NCI-H774 (cell line): ENCODE measurements around the gene KDM4C.
"Not testable (repeated sequence)": the region's sequence is repeated elsewhere in the genome, so short reads cannot be mapped to it uniquely, and the experiment has no call there.

ENCODE experiments used
- DNase-seq: peaks from one replicate; lab custom pipeline; 2025; lab: John Stamatoyannopoulos, UW

The KDM4C gene

DNA sequence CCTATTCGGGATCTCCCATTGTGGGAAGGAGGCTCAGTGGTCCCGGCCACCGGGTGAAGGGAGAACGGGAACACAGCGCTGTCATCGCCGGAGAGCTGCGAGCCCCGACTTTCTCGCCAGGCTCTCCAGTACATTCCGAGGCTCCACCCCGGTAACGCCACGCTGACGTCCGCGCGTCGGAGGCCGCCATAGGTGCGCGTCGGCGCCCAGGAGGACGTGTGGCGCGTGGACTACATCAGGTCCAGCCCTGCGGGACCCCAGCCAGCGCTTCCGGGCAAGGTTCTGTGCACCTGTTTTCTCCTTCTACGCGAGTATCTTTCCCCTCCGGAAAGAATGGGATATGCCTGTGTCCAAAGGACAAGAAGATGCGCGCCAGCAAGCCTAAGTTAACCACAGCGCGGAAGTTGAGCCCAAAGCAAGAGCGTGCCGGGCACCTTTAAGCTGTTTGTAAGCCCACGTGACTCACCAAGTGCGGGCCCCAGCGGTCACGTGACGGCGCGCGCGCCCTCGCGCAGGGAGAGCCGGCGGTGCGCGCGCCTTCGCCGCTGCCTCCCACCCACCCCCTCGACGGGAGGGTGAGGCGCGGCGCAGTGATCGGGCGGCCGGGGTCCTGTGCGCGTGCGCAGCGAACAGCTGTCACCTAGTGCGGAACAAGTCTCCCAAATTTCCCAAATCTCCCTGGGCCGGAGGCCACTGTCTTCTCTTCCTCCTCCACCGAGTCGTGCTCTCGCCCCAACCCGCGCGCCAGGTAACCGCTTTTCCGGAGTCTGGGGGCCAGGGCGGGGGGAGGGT is at the start of gene KDM4C:
Gene KDM4C, plus strand, starts transcription at position 518 of the 792 bp plus-strand sequence. CDS start 35,016 bp downstream, outside the sequence.
- DNase-seq: peak; percentile 98

DNA sequence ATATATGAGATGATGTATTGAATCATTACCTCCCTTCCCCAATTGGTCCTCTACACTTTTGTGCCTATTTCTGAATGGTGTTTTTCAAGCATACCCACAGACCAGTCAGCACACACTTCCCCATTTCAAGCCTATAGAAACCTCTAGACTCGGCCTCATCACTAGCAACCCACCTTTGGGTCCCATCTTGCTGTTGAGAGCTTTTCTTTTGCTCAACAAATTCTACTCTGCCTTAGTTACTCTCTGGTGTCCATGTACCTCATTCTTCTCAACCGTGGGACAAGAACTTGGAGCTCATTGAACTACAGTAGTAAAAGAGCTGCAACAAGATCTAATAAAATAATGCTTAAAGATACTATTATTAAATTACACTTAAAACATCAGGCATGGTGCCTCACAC is 49.0 kb upstream of the KDM4C start:
- no peak for DNase-seq

DNA sequence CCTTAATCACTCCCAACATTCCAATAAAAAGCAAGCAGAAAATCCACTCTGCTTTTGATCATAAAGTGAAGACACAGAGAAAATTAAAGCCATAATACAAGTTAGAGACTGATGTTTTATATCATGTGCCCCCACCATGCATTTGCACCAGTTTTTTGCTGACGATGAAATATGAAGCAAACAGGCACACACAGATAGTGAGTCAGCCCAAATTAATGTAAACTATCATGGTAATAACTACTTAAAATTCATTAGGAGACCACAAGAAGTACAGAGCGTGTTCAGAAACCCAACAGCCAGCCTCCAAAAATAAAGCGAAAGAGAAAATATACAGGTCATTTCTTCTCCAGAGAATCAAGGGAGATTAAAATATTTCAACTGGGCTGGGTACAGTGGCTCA is 46.4 kb upstream of the KDM4C start:
- DNase-seq: no peak

DNA sequence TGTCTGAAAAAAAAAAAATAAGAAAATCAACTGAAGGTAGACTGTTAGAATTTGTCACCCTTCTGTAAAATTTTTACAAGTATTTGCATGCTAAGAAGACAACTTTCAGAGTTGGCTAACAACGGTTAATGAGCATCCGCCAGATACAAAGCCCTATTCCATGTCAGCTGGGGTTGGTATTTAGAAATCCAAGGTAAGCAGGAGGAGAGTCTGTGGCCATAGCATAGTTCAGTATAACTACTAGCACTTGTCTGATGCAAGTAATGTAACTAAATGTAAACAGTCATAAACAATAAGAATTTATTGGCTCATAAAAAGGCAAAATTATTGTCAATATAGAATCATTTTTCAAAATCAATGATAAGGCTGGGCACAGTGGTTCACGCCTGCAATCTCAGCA is 45.7 kb upstream of the KDM4C start:
- DNase-seq: no peak

DNA sequence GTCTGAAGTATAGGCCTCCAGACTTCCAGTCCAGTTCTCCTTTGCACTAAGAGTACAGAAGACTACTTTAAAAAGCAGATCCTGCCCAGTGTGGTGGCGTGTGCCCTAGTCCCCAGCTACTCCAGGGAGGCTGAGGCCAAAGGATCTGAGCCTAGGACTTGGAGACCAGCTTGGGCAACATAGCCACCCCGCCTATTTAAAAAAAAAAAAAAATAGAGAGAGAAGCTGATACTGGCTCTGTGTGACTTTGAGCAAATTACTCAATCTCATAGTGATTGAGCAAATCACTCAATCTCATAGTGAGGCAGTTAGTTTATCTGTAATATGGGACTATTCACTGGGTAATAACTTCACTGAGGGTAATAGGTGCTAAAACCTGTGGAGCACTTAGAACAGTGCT is 43.6 kb upstream of the KDM4C start:
- no peak for DNase-seq

DNA sequence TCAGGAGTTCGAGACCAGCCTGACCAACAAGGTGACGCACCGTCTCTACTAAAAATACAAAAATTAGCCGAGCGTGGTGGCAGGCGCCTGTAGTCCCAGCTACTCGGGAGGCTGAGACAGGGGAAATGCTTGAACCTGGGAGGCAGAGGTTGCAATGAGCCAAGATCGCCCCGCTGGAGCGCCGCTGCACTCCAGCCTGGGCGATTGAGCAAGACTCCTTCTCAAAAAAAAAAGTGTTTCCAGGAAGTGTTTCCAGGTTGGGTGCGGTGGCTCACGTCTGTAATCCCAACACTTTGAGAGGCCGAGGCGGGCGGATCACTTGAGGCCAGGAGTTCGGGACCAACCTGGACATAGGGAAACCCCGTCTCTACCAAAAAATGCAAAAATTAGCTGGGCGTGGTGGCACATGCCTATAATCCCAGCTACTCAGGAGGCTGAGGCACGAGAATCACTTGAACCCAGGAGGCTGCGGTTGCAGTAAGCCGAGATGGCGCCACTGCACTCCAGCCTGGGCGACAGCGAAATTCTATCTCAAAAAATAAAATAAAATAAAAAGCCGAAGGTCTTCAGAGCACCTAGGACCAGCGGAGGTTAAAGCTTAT is 42.5 kb upstream of the KDM4C start:
- DNase-seq: not testable (repeated sequence)

DNA sequence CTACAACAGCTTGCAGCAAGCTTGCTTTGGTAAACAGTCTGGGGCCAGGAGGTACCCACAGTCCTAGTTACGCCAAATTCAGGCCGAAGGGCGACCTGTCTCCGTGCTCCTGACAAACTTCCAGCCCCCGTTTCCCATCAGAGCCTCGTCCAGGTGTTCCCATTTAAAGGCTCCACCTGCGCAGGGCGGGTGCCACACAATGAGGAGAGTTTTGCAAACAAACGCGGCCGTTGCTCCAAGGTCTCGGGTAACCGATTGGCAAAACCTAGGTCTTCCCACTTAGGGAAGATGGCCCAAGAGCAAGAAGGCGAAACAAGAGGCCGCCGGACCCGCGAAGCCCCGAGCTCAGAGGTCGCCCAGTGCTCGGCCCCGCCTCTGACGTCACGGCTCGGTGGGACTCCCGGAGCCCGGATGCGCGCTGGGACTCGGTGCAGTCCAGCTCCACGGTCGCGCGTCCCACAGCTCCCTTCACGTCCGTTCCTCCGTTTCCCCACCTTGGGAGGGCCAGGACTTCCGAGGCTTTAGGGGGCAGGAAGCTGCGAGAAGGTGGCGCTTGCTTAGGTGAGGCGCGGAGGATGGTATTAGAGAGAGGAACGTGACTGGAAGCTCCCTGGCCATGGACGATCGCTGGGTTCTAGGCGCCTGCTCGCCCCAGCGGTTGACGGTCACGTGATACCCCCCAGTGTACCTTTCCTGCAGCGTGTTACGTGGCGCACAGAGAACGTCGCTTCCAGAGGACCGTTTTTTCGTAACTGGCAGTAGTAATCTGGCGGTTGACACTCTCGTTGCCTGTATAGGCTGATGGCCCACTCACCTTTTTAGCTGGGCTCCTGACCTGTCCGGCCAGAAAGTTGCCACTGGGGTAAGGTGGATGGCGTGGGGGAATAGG is 41.8 kb upstream of the KDM4C start:
- DNase-seq: peak; percentile 81

DNA sequence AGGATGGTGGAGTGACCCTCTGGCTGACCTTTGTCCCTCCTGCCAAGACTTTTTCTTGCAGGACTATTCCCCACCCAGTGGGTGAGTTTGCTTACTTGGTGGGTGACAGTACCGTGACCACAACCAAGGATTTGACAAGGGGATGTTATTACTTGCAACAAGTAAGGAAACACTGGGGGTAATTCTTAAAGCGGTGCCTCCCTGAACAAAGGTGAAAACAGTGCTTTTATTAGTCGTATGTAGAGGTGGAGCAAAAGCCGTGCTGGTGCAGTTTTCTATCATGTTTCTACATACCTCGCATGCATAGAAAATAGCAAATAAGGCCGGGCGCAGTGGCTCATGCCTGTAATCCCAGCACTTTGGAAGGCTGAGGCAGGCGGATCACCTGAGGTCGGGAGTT is 41.0 kb upstream of the KDM4C start:
- DNase-seq: no peak

DNA sequence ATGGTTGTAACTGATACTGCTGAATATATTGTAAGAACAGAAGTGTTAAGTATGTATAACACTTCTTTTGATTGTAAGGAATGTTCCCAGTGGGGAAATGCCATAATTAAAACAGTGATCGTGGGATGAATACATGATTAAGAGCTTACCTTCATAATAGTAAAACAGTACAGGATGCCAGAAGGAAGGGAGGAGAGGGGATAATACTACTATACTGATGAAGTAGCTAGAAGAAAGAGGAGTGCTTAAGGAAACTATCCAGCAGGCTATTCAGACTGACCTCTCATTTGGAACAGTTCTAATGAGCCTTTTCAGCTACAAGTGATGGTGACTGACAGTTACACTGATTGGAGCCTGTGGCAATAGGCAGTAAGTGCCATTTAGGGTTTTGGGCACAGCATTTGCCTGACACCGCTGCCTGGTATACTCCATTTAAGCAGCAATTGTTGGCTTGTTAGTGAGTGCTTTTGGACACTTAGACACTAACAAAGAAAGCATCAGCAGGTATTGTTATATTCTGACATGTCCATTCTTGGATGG is 33.8 kb upstream of the KDM4C start:
- no peak for DNase-seq

DNA sequence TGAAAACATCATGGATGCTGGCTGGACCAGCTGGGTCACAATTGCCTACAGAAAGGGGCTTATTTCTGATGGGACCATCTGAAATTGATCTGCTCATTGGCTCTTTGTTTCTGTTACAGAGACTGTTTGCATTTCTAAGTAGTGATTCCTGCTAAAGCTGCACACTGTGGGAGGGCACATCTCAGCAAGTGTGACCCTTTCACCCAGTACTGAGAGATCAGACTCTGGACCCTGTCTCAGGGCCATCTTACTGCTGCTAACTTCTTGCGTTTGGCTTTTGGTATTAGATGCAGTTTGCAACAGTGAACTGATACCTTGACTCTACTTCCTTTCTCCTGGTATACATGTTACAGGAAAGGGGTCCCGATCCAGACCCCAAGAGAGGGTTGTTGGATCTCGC is 24.5 kb upstream of the KDM4C start:
- no peak for DNase-seq

DNA sequence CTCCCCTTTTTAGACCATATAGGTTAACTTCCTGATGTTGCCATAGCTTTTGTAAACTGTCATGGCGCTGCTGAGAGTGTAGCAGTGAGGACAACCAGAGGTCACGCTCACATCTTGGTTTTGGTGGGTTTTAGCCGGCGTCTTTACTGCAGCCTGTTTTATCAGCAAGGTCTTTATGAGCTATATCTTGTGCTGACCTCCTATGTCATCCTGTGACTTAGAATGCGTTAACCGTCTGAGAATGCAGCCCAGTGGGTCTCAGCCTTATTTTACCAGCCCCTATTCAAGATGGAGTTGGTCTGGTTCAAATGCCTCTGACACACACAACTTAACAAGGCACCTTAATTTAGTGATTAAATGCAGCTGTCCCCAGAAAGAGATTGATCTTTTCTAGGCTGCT is 23.9 kb upstream of the KDM4C start:
- DNase-seq: no peak

DNA sequence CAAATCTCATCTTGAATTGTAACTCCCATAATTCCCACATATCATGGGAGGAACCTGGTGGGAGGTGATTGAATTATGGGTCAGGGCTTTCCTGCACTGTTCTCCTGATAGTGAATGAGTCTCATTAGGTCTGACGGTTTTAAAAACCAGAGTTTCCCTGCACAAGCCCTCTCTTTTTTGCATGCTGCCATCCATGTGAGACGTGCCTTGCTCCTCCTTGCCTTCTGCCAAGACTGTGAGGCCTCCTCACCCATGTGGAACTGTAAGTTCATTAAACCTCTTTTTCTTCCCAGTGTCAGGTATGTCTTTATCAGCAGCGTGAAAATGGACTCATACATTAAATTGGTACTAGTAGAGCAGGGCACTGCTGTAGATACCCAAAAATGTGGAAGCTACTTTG is 22.4 kb upstream of the KDM4C start:
- no peak for DNase-seq

DNA sequence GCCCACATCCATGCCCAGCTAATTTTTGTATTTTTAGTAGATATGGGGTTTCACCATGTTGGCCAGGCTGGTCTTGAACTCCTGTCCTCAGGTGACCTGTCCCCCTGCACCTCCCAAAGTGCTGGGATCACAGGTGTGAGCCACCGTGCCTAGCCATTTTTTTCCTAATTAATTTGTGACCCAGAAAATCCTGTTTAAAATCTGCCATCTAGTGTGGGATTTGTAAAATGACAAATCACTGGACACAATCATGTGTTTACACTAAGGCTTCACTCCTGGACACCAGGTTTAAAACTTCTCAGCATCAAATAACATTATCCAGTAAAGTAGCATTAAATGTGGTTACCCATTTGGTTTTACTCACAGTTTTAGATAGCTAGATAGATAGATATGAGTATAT is 18.6 kb upstream of the KDM4C start:
- DNase-seq: no peak

DNA sequence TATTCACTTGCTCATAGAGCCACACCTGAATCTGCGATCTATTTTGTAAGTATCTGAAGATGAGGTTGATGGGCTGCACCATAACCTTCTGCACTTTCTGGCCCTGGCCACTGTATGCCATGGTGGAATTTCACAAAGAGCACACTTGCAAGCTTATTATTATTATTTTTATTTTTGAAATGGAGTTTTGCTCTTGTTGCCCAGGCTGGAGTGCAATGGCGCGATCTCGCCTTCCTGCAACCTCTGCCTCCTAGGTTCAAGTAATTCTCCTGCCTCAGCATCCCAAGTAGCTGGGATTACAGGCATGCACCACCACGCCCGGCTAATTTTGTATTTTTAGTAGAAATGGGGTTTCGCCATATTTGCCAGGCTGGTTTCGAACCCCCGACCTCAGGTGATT is 8.9 kb upstream of the KDM4C start:
- DNase-seq: not testable (repeated sequence)

DNA sequence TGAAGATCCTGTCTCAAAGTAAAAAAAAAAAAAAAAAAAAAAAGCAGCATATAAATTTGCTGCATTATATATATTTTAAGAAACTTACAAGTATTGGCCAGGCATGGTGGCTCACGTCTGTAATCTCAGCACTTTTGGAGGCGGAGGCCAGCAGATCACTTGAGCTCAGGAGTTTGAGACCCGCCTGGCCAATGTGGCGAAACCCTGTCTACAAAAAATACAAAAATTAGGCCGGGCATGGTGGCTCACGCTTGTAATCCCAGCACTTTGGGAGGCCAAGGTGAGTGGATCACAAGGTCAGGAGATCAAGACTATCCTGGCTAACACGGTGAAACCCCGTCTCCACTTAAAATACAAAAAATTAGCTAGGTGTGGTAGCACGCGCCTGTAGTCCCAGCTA is 2.9 kb upstream of the KDM4C start:
- not testable (repeated sequence) for DNase-seq

DNA sequence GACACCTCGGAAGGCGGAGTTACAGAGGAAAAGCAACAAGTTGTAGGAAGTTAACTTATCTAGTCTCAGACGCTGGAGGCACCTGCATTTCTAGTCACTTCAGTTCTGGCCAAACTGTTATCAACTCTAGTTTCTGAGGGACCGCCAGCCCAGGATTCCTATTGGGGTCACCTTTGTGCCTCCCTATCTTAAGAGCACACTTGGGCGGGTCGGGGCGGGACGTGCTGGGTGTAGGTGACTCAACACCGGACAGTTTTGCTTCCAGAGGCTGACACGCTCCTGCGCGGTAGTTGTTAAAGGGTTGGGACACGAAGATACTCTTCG is 679 bp upstream of the KDM4C start:
- DNase-seq: peak; percentile 79

DNA sequence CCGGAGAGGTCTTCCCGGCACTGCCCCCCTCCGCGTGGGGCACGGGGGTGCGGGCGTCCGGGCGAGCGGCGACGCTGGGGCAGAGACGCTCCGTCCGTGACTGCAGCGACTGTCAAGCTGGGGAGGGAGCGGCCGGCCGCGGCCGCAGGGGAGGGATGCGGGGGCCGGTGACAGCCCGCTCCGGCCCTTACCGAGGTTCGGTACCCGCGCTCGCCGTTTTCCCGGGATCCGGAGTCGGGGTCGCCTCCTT is 400 bp downstream of the KDM4C start:
- DNase-seq: no peak

DNA sequence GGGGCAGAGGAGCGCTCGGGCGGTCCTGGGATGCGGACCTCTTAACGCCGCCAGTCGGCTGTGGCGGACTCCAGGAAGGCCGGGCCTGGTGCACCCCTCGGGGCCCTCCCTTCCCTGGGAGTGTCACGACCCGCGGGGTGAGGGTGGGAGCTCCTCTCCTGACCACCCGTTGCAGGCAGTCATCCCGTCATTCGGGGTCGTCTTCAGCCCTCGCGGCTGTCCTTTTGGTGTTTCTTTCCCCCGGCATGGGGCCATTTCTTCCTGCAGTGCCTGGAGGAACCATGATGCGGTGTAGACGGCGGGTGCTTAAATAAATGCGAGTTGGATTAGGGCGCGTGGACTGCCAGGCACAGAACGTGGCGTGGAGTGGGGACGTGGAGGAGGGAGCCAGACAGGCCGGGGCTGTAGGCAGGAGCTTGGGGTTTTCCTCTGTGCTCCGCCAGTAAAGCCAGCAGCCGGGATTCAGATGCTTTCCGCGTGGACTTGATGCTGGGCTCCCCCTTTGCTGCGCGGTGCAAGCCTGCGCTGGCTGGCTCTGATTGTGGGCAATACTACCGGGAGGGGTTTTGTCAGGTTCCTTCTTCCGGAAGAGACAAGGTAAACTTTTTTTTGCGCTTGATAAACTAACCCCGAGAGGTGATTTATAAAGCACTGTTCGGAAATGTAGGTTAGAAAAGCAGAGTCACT is 868 bp downstream of the KDM4C start:
- peak; percentile 40 for DNase-seq

DNA sequence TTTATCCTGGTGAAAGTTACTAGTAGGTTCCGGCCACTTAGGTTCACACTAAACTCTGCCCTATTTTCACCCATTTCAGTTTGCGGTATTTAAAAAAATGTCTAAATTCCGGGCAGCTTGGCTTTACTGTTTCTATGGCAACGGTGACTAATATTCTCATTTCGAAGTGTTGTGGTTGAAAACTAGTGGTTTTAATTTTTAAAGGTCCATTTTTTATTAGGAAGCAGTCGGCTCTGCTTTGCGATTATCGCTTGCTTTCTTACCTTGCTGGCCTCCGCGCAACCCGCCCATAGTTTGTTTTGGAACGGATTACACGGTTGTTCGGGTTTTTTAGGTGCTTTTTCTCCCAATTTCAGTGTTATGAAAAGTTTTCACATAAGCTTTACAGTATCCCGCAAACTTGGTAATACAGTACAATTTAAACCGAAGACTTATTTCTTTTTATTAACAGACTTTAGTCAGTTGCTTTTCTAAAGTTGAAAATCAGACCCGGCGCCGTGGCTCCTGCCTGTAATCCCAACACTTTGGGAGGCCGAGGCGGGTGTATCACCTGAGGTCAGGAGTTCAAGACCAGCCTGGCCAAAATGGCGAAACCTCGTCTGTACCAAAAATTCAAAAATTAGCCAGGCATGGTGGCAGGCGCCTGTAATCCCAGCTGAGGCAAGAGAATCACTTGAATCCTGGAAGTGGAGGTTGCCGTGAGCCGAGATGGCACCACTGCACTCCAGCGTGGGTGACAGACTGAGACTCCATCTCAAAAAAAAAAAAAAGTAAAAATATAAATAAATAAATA is 1.6 kb downstream of the KDM4C start:
- peak; percentile 35 for DNase-seq

DNA sequence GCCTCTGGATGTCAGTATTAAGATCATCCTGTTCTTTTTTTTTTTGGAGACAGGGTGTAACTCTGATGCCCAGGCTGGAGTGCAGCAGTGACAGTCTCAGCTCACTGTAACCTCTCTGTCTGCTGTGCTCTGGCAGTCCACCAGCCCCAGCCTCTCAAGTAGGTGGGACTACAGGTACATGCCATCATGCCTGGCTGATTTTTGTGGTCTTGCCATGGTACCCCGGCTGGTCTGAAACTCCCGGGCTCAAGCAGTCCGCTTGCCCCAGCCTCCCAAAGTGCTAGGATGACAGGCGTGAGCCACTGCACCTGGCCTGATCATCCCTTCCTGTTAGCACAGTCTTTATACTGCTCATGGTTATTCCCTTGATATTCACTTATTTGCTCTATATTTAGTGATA is 3.5 kb downstream of the KDM4C start:
- DNase-seq: no peak

DNA sequence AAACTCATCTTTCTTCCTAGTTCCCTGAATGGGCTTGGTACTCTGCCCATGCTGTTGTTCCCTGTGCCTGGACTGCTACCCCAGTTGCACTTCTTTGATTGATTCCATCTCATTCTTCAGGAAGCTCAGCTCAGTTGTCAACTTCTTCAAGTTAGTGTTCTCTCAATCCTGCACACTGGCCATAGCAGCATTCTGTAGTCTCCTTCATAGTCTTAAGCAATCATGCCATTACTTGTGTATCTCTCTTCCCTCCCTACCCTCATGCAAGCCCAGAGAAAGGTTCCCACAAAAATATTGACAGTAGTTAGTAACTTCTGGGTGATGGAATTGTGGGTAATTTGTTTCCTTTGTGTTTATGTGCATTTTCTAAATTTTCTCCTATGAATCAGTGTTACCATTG is 5.5 kb downstream of the KDM4C start:
- no peak for DNase-seq

DNA sequence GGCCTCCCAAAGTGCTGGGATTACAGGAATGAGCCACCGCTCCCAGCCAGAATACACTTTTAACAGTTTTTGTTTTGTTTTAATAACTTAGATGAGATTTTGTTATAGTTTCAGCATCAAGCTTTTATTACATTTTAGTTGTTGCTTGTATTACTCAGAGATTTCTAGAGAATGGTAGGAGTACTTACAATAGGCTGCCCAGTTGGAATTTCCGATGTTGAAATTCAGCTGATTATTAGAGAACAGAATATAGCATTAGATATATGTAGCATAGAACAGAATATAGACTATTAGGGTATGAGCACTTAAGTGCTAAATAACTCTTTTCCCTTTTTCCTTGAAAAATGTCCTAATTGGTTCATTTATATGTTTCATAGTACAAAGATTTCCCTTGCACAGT is 6.2 kb downstream of the KDM4C start:
- DNase-seq: no peak
